K562 treated with DMSO at 1 percent for 4 hours (cell line): ENCODE measurements around the gene MUS81. TPM values are rescaled to one million over a fixed set of nuclear protein-coding genes. Genes with fewer than 3 reads are reported as not detected.

Experiments used
- total RNA-seq: library from RNA; unstranded; fragments of 300-600 nt; gene quantifications from 2 replicates; pipeline ENCODE4 v1.2.3, GENCODE V29; 2022; ENCODE audit not compliant: insufficient read depth

Gene MUS81, protein sequence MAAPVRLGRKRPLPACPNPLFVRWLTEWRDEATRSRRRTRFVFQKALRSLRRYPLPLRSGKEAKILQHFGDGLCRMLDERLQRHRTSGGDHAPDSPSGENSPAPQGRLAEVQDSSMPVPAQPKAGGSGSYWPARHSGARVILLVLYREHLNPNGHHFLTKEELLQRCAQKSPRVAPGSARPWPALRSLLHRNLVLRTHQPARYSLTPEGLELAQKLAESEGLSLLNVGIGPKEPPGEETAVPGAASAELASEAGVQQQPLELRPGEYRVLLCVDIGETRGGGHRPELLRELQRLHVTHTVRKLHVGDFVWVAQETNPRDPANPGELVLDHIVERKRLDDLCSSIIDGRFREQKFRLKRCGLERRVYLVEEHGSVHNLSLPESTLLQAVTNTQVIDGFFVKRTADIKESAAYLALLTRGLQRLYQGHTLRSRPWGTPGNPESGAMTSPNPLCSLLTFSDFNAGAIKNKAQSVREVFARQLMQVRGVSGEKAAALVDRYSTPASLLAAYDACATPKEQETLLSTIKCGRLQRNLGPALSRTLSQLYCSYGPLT
- total RNA-seq = 69.2 and 73.6 TPM in 2 replicates

GRCh38 chr11:65860278-65861164 is at the start of gene MUS81:
Gene MUS81 (plus strand): TSS chr11:65860433. CDS start chr11:65860754, 321 bp downstream.

DNA sequence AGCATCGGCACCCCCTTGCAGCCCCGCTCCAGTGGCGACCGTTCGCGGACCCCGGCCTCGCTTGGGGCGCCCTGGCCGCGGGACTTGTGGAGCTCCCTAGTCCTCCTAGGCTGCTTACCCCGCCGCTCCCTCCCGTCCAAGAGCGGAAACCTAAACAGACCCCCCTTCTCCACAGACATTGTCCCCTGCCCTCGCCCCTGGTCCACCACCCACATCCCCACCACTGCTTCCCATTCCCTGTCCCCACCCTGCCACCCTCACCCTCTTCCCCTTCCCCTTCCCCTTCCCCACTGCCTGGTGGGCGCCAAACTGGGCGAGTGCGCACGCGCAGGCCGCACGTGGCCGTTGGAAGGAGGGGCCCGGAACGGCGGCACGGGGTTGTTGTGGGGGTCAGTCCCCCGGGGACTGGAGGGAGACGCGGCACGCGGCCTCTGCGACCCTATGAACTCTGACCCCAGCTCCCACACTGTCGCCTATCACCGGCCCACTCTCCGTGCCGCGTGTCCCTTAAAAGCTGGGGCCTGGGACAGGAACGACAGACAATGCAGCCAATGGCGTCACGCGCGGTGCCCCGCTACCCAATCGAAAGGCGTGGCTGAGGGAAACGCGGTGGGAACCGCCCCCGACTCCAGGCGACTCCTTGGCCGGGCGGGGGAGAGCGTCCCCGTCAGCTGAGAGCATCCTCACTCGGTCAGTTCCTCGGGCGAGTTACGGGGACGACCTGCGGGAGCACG is 26.8 kb upstream of the MUS81 start, which contains the start of gene SNX32:
Gene SNX32, plus strand, starts transcription at position 667 of the 734 bp plus-strand sequence. CDS start 103 bp downstream, outside the sequence.

DNA sequence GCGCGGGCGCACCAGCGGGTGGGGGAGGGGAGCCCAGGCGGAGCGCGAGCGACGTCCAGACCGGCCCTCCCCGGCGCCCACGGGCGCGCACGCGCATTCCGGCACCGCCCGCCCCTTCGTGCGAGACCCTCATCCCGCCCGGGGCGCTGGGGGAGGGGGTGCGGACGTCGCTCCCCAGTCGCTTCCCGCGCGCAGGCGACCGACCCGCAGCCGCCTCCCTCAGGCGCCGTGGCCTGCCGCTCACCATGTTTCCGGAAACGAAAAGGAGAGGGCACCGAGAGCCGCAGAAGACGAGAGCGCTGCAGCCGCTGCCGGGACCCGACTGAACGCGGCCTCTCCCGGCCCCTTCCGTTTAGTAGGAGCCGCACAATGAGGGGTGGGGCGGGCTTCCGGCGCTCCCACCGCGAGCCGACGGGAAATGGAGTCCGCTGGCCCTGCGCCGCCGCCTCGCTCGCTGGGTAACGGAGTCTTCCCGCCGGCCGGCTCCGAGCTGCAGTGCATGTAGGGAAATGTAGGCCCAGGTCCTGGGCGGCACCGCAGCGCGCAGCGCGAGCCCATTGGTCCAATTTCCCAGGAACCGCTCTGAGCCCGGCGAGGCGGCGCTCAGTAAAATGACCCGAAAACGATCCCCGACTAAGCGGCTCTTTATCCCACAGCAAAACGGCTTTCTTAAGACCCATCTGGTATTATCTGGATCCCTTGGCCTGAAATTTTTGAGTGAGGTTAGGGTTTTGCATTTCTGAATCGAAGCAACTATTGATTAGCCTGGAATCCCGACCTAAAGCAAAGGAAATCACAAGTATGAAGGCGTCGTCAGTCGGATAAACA is 2.2 kb upstream of the MUS81 start, which contains the start of gene CFL1:
Gene CFL1, minus strand, starts transcription at position 328 of the 828 bp plus-strand sequence. Its CDS starts 81 bp downstream, at position 247.

DNA sequence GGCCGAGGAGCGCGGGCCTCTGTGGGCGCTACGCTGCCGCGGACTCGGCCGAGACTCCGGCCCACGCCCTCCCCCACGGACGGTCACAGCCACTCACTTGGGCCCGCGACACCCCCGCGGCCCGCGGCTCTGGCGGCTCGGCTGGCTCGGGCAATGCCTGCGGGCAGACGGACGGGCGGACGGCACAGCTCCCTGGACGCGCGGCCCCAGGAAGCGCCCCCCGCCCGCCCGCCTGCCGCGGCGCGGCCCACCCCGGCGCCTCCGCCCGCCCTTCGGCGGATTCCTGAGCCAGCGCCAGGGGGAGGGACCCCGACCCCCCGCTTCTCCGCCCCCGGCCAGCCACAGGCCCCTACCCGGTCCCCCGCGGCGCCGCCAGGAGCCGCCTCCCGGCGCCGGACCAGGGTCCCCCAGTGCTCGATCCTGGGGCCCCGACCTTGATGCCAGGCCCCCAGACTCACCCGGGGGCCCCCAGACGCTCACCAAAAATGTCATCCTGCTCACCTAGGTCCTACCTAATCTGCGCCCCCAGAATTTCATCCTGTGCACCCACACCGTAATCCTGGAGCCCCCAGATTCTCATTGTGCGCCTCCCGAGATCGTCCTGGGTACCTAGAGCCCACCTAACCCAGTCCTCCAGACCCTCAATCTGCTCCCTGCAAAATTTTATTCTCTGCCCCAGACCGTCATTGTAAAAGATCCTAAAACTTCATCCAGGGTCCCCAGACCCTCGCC is 12.5 kb downstream of the MUS81 start, which contains the start of gene EFEMP2:
Gene EFEMP2, minus strand, starts transcription at position 215 of the 732 bp plus-strand sequence. CDS start 446 bp downstream, outside the sequence.

GRCh38 chr11:65879617-65880016 is 19.4 kb downstream of the MUS81 start, which contains the start of gene CTSW:
Gene CTSW (plus strand): TSS chr11:65879837. CDS start chr11:65879855, 18 bp downstream.

DNA sequence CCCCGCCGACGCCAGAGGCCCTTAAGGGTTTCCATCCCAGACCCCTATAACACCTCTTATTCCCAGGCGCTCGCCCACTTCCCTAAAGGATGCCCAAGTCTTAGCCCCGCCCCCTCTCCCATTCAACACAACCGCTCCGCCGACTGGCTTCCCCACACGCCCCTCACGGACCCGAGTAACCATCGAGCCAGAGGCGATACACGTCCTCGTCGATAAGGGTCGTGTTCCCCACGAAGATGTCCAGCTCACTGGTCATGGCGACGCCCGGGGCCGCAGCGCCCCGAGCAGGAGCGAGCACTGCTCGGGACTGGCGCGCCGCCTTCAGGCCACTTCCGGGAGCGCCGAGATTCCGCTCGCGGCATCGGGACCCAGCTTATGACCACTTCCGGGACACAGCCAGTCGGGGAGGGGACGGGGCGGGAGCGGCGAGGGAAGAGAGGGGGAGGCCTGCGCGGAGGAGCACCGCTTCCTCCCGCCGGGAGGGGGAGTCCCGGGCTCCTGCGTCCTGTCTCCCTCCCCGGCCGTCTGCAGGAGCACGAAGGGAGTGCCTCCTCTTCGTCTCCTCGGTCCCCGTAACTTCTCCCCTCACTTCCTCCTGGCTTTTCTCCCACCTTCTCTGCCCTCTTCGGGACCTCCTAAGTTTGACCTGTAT is 28.1 kb downstream of the MUS81 start, which contains the start of gene FIBP:
Gene FIBP, minus strand, starts transcription at position 309 of the 652 bp plus-strand sequence. Its CDS starts 53 bp downstream, at position 256.

DNA sequence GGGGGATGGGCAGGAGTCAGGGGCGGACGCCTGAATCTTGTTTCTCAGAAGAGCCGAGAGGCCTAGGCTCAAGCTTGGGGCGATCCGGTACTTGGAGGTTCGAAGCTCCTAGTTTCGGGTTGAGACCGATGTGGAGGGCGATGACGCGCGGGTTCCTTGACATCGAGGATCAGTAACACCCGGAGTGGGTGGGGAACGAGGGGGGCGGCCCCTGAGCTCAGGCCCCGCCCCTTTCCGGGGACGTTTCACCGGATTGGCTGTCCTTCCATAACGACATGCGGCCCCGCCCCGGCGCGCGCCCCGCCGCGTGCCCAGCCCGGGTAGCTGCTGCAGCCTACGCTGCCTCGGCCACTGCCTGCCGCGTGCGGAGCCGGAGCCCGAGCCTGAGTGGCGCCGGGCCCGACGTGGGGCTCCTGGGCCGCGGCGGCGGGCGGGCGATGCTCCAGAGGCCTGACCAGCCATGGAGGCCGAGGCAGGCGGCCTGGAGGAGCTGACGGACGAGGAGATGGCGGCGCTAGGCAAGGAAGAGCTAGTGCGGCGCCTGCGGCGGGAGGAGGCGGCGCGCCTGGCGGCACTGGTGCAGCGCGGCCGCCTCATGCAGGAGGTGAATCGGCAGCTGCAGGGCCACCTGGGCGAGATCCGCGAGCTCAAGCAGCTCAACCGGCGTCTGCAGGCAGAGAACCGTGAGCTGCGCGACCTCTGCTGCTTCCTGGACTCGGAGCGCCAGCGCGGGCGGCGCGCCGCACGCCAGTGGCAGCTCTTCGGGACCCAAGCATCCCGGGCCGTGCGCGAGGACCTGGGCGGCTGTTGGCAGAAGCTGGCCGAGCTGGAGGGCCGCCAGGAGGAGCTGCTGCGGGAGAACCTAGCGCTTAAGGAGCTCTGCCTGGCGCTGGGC is 30.3 kb downstream of the MUS81 start, which contains the start of gene CCDC85B:
Gene CCDC85B, plus strand, starts transcription at position 350 of the 895 bp plus-strand sequence. Its CDS starts 111 bp downstream, at position 461.

DNA sequence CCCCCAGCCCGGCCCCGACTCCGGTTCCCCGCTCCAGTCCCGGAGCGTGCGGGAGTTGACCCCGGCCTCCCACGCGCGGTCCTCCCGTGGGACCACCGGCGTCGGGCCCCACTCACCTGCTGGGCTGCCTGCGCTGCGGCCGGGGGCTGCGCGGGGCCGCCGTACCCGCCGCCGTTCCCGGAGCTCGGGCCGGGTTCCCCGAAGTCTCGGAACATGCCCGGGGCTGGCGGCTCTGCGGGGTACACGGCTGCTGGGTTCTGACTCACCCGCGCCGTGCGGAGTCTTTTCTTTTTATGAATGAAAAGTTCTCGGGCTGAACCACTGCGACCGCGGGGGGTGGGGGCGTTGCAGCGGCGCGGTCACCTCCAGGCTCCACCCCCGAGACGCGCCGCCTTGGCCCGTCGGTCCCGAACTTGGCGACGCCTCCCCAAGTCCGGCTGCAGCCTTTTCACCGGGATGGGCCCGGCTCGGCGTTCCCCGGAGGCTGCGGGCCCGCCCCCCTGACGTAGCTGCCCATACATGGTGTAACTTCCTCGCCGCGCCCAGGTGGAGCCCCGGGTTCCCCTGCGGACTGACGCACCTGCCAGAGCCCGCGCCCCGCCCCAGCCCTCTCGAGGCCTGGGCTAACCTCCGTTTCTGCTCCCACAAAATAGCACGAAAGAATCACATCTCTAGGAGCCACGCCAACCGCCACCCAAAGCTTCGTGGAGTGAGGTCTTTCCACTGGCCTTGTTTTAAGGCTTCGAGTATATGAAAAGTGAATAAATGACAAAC is 40.1 kb downstream of the MUS81 start, which contains the start of gene FOSL1:
Gene FOSL1, minus strand, starts transcription at position 264 of the 774 bp plus-strand sequence. Its CDS starts 49 bp downstream, at position 215.

Other genes with a start within 250 kb of the MUS81 start
- 58.9 and 66.8 TPM in 2 replicates for gene MAP3K11, start 246.2 kb upstream of the MUS81 start, total RNA-seq
- gene PCNX3, start 244.7 kb upstream of the MUS81 start, total RNA-seq = 31.8 and 46.2 TPM in 2 replicates
- 55.3 and 62.8 TPM in 2 replicates for gene SIPA1, start 222.3 kb upstream of the MUS81 start, total RNA-seq
- gene RELA, start 197.5 kb upstream of the MUS81 start, total RNA-seq = 58.1 and 70.6 TPM in 2 replicates
- 26.4 and 36.7 TPM in 2 replicates for gene KAT5, start 148.2 kb upstream of the MUS81 start, total RNA-seq
- 24.6 and 34.7 TPM in 2 replicates for gene RNASEH2C, start 139.6 kb upstream of the MUS81 start, total RNA-seq
- 25.5 and 28.9 TPM in 2 replicates for gene AP5B1, start 79.5 kb upstream of the MUS81 start, total RNA-seq
- not detected in 2 replicates for gene OVOL1, start 73.4 kb upstream of the MUS81 start, total RNA-seq
- gene SNX32, start 26.5 kb upstream of the MUS81 start, total RNA-seq = not detected in 2 replicates
- gene CFL1, start 2.3 kb upstream of the MUS81 start, total RNA-seq = 715 and 721 TPM in 2 replicates
- 2.3 TPM in 1 of 2 replicates, not detected in the other for gene EFEMP2, start 12.4 kb downstream of the MUS81 start, total RNA-seq
- gene CTSW, start 19.4 kb downstream of the MUS81 start, total RNA-seq = not detected in 2 replicates
- gene FIBP, start 28.0 kb downstream of the MUS81 start, total RNA-seq = 49.6 and 55.0 TPM in 2 replicates
- 36.9 and 41.3 TPM in 2 replicates for gene CCDC85B, start 30.2 kb downstream of the MUS81 start, total RNA-seq
- 4.6 and 7.2 TPM in 2 replicates for gene FOSL1, start 40.0 kb downstream of the MUS81 start, total RNA-seq
- 50.5 and 55.0 TPM in 2 replicates for gene C11orf68, start 58.6 kb downstream of the MUS81 start, total RNA-seq
- 133 and 159 TPM in 2 replicates for gene DRAP1, start 59.0 kb downstream of the MUS81 start, total RNA-seq
- gene TSGA10IP, start 85.0 kb downstream of the MUS81 start, total RNA-seq = not detected in 2 replicates
- gene SART1, start 101.3 kb downstream of the MUS81 start, total RNA-seq = 64.4 and 73.6 TPM in 2 replicates
- 33.9 and 39.2 TPM in 2 replicates for gene EIF1AD, start 141.7 kb downstream of the MUS81 start, total RNA-seq
- 201 and 212 TPM in 2 replicates for gene BANF1, start 142.1 kb downstream of the MUS81 start, total RNA-seq
- gene CST6, start 151.6 kb downstream of the MUS81 start, total RNA-seq = not detected in 2 replicates
- gene CATSPER1, start 166.0 kb downstream of the MUS81 start, total RNA-seq = not detected in 2 replicates
- gene GAL3ST3, start 188.7 kb downstream of the MUS81 start, total RNA-seq = not detected in 2 replicates
- gene SF3B2, start 191.9 kb downstream of the MUS81 start, total RNA-seq = 197 and 236 TPM in 2 replicates
- gene PACS1, start 209.8 kb downstream of the MUS81 start, total RNA-seq = 26.7 and 27.9 TPM in 2 replicates